Mucosa of gallbladder (tissue), 1 donor: ENCODE results near the gene JAG2. TPM values are rescaled to one million over a fixed set of nuclear protein-coding genes. Genes with fewer than 3 reads are reported as not detected.
A peak's percentile ranks its signal among the peaks of the same experiment; 100 is the strongest.

ENCODE experiments used
- DNase-seq: peaks from one replicate; pipeline ENCODE4 v3.0.0-alpha.2; 2020; ENCODE audit warnings: low spot score
- total RNA-seq: library from RNA; stranded (reverse); gene quantifications from one replicate; pipeline ENCODE4 v1.2.1, GENCODE V29; 2021
- donor health status: DM: no; HTN: no; CAD: no.

The JAG2 gene
- total RNA-seq, 1 donor from 2014 or later: 12.7 TPM

GRCh38 chr14:105092171-105093037 lies 76.2 kb downstream of the JAG2 start:
- no peak for DNase-seq

GRCh38 chr14:105091517-105092170 lies 76.9 kb downstream of the JAG2 start:
- peak; percentile 65 for DNase-seq

GRCh38 chr14:105091054-105091516 lies 77.5 kb downstream of the JAG2 start:
- DNase-seq: no peak

Other genes starting within 250 kb of the JAG2 start
- 16.7 TPM for gene PLD4, start 243.9 kb downstream of the JAG2 start, total RNA-seq
- 16.0 TPM for gene AHNAK2, start 190.4 kb downstream of the JAG2 start, total RNA-seq
- 17.3 TPM for gene CLBA1, start 183.0 kb downstream of the JAG2 start, total RNA-seq
- 5.4 TPM for gene CDCA4, start 147.7 kb downstream of the JAG2 start, total RNA-seq
- 3.7 TPM for gene GPR132, start 103.3 kb downstream of the JAG2 start, total RNA-seq
- 47.2 TPM for gene NUDT14, start 12.5 kb upstream of the JAG2 start, total RNA-seq
- 50.8 TPM for gene BTBD6, start 79.8 kb upstream of the JAG2 start, total RNA-seq
- 51.7 TPM for gene BRF1, start 132.2 kb upstream of the JAG2 start, total RNA-seq
- gene PACS2, start 146.0 kb upstream of the JAG2 start, total RNA-seq: 105 TPM
- gene TEX22, start 229.8 kb upstream of the JAG2 start, total RNA-seq: 2.6 TPM